ENCODE measurements around the gene FCGBP.

Gene FCGBP

DNA sequence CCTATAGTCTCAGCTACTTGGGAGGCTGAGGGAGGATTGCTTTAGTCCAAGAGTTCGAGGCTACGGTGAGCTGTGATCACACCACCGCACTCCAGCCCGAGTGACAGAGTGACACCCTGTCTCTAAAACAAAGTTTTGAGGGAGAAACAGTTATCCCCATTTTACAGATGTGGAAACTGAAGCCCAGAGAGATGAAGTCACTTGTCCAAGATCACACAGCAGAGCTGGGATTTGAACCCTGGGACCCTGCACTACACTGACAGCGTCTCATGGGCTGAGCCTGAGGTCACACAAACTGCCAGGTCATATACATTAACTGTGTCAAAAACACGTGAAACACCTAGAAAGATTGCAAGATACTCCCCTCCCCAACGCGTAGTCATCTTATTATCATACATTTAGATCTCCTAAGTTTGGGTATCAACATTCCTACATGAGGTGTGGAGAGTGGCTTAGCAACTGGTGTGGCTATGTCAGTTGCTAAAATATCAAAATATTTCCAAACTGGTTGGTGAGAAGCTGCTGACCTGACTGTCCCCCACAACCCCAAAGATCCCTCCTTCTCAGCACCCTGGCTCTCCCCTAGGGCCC lies 8.2 kb downstream of the FCGBP start:
- H3K4me3 ChIP-seq (replicated peaks; ENCODE audit: low read depth, low read length), result no peak overlapping the region
- TF ChIP-seq, protein P1, sequence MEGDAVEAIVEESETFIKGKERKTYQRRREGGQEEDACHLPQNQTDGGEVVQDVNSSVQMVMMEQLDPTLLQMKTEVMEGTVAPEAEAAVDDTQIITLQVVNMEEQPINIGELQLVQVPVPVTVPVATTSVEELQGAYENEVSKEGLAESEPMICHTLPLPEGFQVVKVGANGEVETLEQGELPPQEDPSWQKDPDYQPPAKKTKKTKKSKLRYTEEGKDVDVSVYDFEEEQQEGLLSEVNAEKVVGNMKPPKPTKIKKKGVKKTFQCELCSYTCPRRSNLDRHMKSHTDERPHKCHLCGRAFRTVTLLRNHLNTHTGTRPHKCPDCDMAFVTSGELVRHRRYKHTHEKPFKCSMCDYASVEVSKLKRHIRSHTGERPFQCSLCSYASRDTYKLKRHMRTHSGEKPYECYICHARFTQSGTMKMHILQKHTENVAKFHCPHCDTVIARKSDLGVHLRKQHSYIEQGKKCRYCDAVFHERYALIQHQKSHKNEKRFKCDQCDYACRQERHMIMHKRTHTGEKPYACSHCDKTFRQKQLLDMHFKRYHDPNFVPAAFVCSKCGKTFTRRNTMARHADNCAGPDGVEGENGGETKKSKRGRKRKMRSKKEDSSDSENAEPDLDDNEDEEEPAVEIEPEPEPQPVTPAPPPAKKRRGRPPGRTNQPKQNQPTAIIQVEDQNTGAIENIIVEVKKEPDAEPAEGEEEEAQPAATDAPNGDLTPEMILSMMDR (IDR thresholded peaks at IDR 0.05; ENCODE audit: low read length, missing control alignments), result no peak
- no peak for DNase-seq (ENCODE audit: low read depth)

DNA sequence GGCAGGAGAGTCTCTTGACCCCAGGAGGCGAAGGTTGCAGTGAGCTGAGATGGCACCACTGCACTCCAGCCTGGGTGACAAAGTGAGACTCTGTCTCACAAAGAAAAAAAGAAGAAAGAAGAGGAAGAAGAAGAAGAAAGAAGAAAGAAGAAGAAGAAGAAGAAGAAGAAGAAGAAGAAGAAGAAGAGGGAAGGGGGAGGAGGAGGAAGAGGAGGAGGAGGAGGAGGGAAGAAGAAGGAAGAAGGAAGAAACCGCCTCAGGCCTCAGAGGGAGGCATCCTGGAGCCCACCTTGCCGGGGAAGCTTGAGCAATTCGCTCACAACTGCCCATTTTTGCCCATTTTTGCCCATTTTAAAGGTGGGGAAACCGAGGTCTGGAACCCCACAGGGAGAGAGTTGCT lies 9.5 kb downstream of the FCGBP start:
- no peak overlapping the region for H3K4me3 ChIP-seq (replicated peaks; ENCODE audit: low read depth, low read length)
- TF ChIP-seq, protein P1 (IDR thresholded peaks at IDR 0.05; ENCODE audit: low read length, missing control alignments), result no peak

DNA sequence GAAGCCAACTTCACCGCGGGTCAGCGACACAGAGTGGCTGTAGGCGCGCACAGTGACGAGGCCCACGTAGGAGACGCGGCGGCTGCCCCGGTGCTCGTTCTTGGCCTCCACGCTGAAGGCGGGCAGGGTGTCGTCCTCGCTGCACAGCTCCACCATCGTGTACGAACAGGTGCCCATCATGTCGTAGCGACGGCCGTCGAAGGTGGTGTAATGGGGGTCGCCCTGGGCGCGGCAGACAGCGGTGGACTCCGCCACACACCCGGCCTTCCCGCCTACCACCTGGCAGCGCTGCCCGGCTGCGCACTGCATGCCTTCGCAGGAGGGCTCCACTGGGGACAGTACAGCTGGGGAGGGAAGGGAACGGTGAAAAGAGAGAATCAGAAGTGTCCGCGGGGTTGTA lies 10.0 kb downstream of the FCGBP start:
- TF ChIP-seq, protein P1 (IDR thresholded peaks at IDR 0.05; ENCODE audit: low read length, missing control alignments), result no peak
- H3K4me3 ChIP-seq (replicated peaks; ENCODE audit: low read depth, low read length), result no peak overlapping the region
- no peak for DNase-seq (ENCODE audit: low read depth)

More for the DNA sequence above, 9.5 kb downstream of the FCGBP start:
- DNase-seq (ENCODE audit: low read depth), result no peak

DNA sequence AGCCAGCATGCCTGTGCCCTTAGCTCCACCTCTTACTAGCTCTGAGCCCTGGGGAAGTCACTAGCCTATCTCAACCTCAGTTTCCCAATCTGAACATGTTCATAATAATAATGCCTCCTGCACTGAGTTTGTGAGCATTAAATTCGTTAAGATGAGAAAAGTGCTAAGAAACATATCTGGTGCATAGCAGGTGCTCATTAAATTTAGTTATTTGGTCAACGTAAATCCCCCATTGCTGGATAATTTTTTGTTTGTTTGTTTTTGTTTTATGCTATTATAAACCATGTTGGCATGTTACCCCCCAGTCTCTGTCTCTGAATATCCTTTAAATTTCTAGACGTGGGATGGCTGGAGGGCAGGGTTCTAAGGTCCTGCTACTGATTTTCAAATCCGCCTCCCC lies 10.6 kb downstream of the FCGBP start:
- H3K4me3 ChIP-seq (replicated peaks; ENCODE audit: low read depth, low read length), result no peak overlapping the region
- TF ChIP-seq, protein P1 (IDR thresholded peaks at IDR 0.05; ENCODE audit: low read length, missing control alignments), result no peak
- DNase-seq (ENCODE audit: low read depth), result no peak

DNA sequence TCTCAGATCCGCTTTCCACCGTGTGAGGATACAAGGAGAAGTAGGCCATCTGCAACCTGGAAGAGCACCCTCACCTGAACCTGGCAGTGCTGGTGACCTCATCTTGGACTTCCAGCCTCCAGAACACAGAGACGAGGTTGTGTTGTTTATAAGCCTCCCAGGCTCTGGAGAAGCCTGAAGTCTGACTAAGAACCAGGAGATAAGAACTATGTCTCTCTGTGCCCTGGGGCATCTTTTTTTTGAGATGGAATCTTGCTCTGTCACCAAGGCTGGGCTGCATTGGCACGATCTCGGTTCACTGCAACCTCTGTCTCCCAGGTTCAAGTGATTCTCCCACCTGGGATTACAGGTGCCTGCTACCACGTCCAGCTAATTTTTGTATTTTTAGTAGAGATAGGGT lies 14.5 kb downstream of the FCGBP start:
- TF ChIP-seq, protein P1 (IDR thresholded peaks at IDR 0.05; ENCODE audit: low read length, missing control alignments), result no peak
- no peak overlapping the region for H3K4me3 ChIP-seq (replicated peaks; ENCODE audit: low read depth, low read length)
- no peak for DNase-seq (ENCODE audit: low read depth)

DNA sequence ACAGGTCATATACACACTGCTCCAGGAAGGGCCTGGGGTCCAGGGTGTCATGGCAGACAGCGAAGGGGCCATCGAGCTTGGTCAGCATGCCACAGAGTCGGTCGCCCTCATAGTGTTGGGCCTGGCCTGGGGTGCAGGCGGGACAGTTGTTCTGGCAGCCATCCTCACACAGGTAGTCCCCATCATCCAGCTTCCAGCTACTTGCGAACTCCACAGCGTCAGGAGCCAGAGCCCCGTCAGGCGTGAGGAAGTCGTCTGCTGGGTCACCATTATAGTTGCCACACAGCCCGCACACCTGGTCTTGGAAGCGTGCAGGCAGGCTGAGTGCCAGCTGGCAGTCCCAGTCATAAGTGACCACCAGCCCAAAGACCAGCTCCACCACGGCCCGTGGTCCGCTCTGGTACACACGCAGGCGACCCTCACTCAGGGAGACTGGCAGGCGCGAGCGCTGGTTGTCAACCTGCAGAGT lies 16.2 kb downstream of the FCGBP start:
- no peak for DNase-seq (ENCODE audit: low read depth)
- TF ChIP-seq, protein P1 (IDR thresholded peaks at IDR 0.05; ENCODE audit: low read length, missing control alignments), result no peak
- H3K4me3 ChIP-seq (replicated peaks; ENCODE audit: low read depth, low read length), result no peak overlapping the region

DNA sequence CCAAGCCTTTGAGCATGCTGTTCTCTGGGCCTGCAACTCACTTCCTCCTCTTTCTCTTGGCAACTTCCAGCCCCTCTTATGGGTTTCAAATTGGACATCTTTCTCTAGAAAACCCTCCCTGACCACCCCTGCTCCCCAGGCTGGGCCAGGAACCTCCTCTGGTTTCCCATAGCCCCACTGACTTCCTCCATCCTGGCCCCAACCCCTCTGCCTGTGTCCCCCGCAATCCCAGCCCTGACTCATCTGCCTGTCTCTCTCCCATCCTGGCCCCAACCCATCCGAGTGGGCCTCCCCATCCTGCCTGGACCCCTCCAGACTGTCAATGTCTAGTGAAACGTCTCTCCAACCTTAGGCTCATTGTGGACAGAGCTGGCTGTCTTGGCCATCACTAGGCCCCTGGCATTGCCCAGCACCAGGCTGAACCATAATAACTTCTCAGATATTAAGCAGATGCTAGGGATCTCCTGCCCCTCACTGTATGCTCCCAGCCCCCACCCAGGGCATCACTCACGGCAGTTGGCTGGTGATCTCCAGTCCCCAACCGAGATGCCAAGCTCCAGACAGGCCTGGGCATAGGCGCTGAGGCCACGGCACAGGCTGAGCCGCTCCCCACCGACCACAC lies 16.8 kb downstream of the FCGBP start:
- DNase-seq (ENCODE audit: low read depth), result no peak
- TF ChIP-seq, protein P1 (IDR thresholded peaks at IDR 0.05; ENCODE audit: low read length, missing control alignments), result no peak
- no peak overlapping the region for H3K4me3 ChIP-seq (replicated peaks; ENCODE audit: low read depth, low read length)
